Naive thymus-derived CD4-positive, alpha-beta T cell (primary cell): ENCODE results near the gene IL20. TPM values are rescaled to one million over a fixed set of nuclear protein-coding genes. Genes with fewer than 3 reads are reported as not detected.
"Not testable (repeated sequence)": the region's sequence is repeated elsewhere in the genome, so short reads cannot be mapped to it uniquely, and the experiment has no call there.

Source experiments
- ATAC-seq: fragments of 150-1000 bp; cut with Tn5 transposase; 2 replicates; pipeline ENCODE4 v1.10.0; 2021; ENCODE audit warnings: mild to moderate bottlenecking, moderate library complexity
- CTCF ChIA-PET: fragments of 350-600 bp; sonication (Branson Sonifier 250); formaldehyde crosslinking; loops from one replicate; lab custom pipeline; 2021; ENCODE audit warnings: antibody characterized with exemption; lab: Charles Lee
- POLR2A ChIA-PET: fragments of 350-600 bp; sonication (Branson Sonifier 250); formaldehyde crosslinking; loops from one replicate; lab custom pipeline; 2021; ENCODE audit warnings: antibody characterized with exemption, inconsistent platforms; lab: Charles Lee
- DNase-seq, 9 donors: peaks; one replicate each; pipeline versions ENCODE4 v3.0.0 to v3.0.0-alpha.2; 2020 to 2022; ENCODE audit warnings: mixed read lengths in 1 of 9
- H3K27ac ChIP-seq: one replicate; pipeline ENCODE4 v1.7.0; 2013; ENCODE audit warnings: mild to moderate bottlenecking, low read depth, low read length, moderate library complexity
- H3K27me3 ChIP-seq, 2 donors: one replicate each; pipeline ENCODE4 v1.7.0; 2013; ENCODE audit warnings: low read length in 2 of 2, mild to moderate bottlenecking in 2 of 2, moderate library complexity in 2 of 2; ENCODE audit not compliant: control insufficient read depth in 2 of 2, insufficient read depth in 2 of 2
- H3K36me3 ChIP-seq, 3 experiments: 1 replicate in 2 of 3; 2 replicates in 1 of 3; pipeline ENCODE4 v1.7.0; 2013; ENCODE audit warnings: low read length in 3 of 3, mild to moderate bottlenecking in 3 of 3, moderate library complexity in 1 of 3; ENCODE audit not compliant: insufficient read depth in 3 of 3, control insufficient read depth in 2 of 3
- H3K4me1 ChIP-seq, 2 donors: one replicate each; pipeline ENCODE4 v1.7.0; 2013; ENCODE audit warnings: low read length in 2 of 2, mild to moderate bottlenecking in 2 of 2, moderate library complexity in 1 of 2; ENCODE audit not compliant: control insufficient read depth in 2 of 2, insufficient read depth in 2 of 2
- H3K4me3 ChIP-seq: 2 replicates; pipeline ENCODE4 v1.7.0; 2013; ENCODE audit warnings: mild to moderate bottlenecking, low read length
- H3K9me3 ChIP-seq, 3 experiments: 1 replicate in 2 of 3; 2 replicates in 1 of 3; pipeline ENCODE4 v1.7.0; 2013; ENCODE audit warnings: low read length in 3 of 3; ENCODE audit not compliant: control insufficient read depth in 2 of 3
- H3K27ac Mint-ChIP-seq, 9 donors: one replicate each; pipeline ENCODE4 v1.8.0; 2020 to 2022; ENCODE audit warnings: mixed read lengths in 9 of 9, mild to moderate bottlenecking in 8 of 9, moderate library complexity in 5 of 9, inconsistent platforms in 2 of 9
- H3K27me3 Mint-ChIP-seq, 5 donors: one replicate each; pipeline ENCODE4 v1.8.0; 2021 to 2022; ENCODE audit warnings: mixed read lengths in 5 of 5, mild to moderate bottlenecking in 1 of 5
- H3K36me3 Mint-ChIP-seq, 5 donors: one replicate each; pipeline ENCODE4 v1.8.0; 2020 to 2022; ENCODE audit warnings: mixed read lengths in 5 of 5, mild to moderate bottlenecking in 3 of 5, inconsistent platforms in 1 of 5
- H3K4me1 Mint-ChIP-seq, 7 donors: one replicate each; pipeline ENCODE4 v1.8.0; 2020 to 2022; ENCODE audit warnings: mixed read lengths in 7 of 7, mild to moderate bottlenecking in 3 of 7, inconsistent platforms in 1 of 7
- H3K4me3 Mint-ChIP-seq, 10 donors: one replicate each; pipeline ENCODE4 v1.8.0; 2020 to 2022; ENCODE audit warnings: mild to moderate bottlenecking in 10 of 10, mixed read lengths in 10 of 10, moderate library complexity in 6 of 10, inconsistent platforms in 2 of 10
- H3K9me3 Mint-ChIP-seq, 11 donors: one replicate each; pipeline ENCODE4 v1.8.0; 2020 to 2022; ENCODE audit warnings: mixed read lengths in 11 of 11, mild to moderate bottlenecking in 4 of 11, inconsistent platforms in 1 of 11, moderate library complexity in 1 of 11
- intact Hi-C, 2 donors: fragments of 100-400 bp; cut with micrococcal nuclease; formaldehyde crosslinking; loops; one replicate each; pipeline ENCODE4 v1.15.1; 2023
- polyA plus RNA-seq, 2 donors: library from polyadenylated mRNA; unstranded; fragments of 300-500 nt; fragmentation: Illumina TruSeq; gene quantifications; one replicate each; pipeline ENCODE4 v1.2.3, GENCODE V29; 2021
- total RNA-seq, 6 experiments: library from RNA in 5 of 6; stranded (reverse) in 5 of 6; gene quantifications; 1 replicate in 5 of 6; 2 replicates in 1 of 6; pipeline ENCODE4 v1.2.3 and lab custom pipeline; 2021 to 2026

The IL20 gene
- total and polyA plus RNA-seq, 7 experiments from 2014 or later, result not detected

DNA sequence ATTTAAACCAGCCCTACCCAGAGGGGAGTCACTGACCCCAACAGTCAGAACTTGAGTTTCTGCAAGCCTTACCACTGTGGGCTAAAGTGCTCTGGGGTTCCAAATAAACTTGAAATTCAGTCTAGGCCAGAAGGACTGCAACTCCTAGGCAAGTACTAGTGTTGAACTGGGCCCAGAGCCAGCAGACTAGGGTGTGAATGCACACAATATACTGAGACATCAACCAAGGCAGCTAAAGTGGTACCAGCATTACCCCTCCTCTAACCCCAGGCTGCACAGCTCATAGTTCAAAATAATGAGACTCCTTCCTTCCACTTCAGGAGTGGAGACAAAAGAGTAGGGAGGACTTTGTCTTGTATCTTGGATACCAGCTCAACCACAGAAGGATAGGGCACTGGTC, 18.9 kb upstream of the IL20 start:
- intact Hi-C loops, result no loop called here
- no peak for ATAC-seq
- POLR2A ChIA-PET, result interaction anchor here (0.8 to 1.5 kb wide), 3 partner anchors 9 to 57 kb away, joined by 3 to 6 read pairs (median 3); no protein-coding TSS in a partner anchor

DNA sequence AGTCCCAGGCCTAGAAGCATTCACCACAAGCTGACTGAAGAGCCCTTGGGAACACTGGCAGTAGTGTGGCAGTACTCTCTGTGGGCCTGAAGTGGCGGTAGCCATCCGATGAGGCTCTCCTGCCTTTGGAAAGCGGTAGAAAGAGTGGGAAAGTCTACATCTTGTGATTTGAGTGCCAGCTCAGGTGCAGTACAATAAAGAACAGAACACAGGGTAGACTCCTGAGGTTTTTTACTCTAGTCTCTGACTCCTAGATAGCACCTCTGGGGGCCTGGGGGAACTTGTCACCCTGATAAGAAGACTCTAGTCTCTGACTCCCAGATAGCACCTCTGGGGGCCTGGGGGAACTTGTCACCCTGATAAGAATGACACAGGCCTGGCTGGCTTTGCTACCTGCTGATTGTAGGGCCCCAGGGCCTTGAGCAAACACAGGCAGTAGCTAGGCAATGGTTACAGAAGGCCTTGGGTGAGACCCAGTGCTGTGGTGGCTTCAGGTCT, 18.0 kb upstream of the IL20 start:
- Mint-ChIP-seq H3K27ac (no peak overlapping the region), H3K9me3 (no peaks in the 10 kb centered on the region), H3K4me3 (no peak overlapping the region), H3K36me3 (peaks cover 0 to 4% (median 0%) of the 10 kb centered on the region in 5 donors), H3K27me3 (peaks cover 0 to 40% (median 0%) of the 10 kb centered on the region in 5 donors), H3K4me1 (peaks cover 0 to 4% (median 0%) of the 10 kb centered on the region in 7 donors)
- ATAC-seq (no peak), DNase-seq (no peak)
- Histone ChIP-seq H3K4me1 (no peaks in the 10 kb centered on the region), H3K27ac (no peak overlapping the region), H3K36me3 (no peaks in the 10 kb centered on the region), H3K4me3 (no peak overlapping the region), H3K27me3 (no peaks in the 10 kb centered on the region), H3K9me3 (no peaks in the 10 kb centered on the region)
- intact Hi-C loops, result no loop called here
- POLR2A ChIA-PET, result interaction anchor here (0.9 to 1.9 kb wide), 5 partner anchors 10 to 56 kb away, joined by 3 to 6 read pairs (median 3); no protein-coding TSS in a partner anchor
- CTCF ChIA-PET, result interaction anchor here (0.7 kb wide), 1 partner anchor 12 kb away, joined by 4 read pairs; no protein-coding TSS in a partner anchor

More for the DNA sequence above, 18.9 kb upstream of the IL20 start:
- H3K27ac ChIP-seq, result no peak overlapping the region
- H3K27me3 ChIP-seq, result no peaks in the 10 kb centered on the region
- H3K4me3 ChIP-seq, result no peak overlapping the region
- H3K36me3 ChIP-seq, result no peaks in the 10 kb centered on the region
- no peaks in the 10 kb centered on the region for H3K9me3 Mint-ChIP-seq
- H3K4me1 ChIP-seq, result no peaks in the 10 kb centered on the region
- H3K27me3 Mint-ChIP-seq, result peaks cover 0 to 35% (median 0%) of the 10 kb centered on the region in 5 donors
- peaks cover 0 to 4% (median 0%) of the 10 kb centered on the region in 7 donors for H3K4me1 Mint-ChIP-seq
- H3K36me3 Mint-ChIP-seq, result peaks cover 0 to 4% (median 0%) of the 10 kb centered on the region in 5 donors
- no peak overlapping the region for H3K27ac Mint-ChIP-seq
- H3K4me3 Mint-ChIP-seq, result no peak overlapping the region
- no peaks in the 10 kb centered on the region for H3K9me3 ChIP-seq
- CTCF ChIA-PET, result interaction anchor here (0.7 kb wide), 1 partner anchor 13 kb away, joined by 4 read pairs; no protein-coding TSS in a partner anchor
- DNase-seq, result no peak

DNA sequence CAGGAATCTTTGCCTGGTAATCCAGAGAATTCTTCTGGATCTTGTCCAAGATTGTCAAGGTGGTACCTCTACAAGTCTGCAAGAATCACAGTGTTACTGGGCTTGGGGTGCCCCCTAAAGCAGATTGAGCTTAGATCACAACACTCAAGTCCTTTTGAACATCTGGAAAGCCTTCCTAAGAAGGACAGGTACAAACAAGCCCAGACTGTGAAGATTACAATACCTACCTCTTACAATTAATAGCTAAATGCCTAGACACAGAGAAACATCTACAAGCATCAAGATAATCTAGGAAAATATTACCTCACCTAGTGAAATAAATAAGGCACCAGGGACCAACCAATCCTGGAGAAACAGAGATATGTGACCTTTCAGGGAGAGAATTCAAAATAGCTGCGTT, 17.5 kb upstream of the IL20 start:
- no peaks in the 10 kb centered on the region for H3K9me3 Mint-ChIP-seq
- H3K9me3 ChIP-seq, result no peaks in the 10 kb centered on the region
- no peak overlapping the region for H3K27ac Mint-ChIP-seq

DNA sequence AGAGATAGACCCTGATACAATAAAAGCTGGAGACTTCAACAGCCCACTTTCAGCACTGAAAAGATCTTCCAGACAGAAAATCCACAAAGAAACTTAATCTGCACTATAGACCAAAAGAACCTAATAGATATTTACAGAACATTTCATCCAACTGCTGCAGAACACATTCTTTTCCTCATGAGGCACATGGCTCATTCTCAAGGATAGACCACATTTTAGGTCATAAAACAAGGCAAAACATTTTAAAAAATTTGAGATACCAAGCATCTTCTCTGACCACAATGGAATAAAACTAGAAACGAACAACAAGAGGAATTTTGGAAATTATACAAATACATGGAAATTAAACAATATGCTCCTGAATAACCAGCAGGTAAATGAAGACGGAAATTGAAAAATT, 15.0 kb upstream of the IL20 start:
- ATAC-seq (no peak), DNase-seq (no peak)
- intact Hi-C loops, result no loop called here
- H3K36me3 Mint-ChIP-seq, result peaks cover 0 to 7% (median 0%) of the 10 kb centered on the region in 5 donors
- H3K9me3 Mint-ChIP-seq, result peaks cover 0 to 7% (median 0%) of the 10 kb centered on the region in 11 donors
- Histone ChIP-seq H3K36me3 (no peaks in the 10 kb centered on the region), H3K27me3 (no peaks in the 10 kb centered on the region), H3K4me1 (no peaks in the 10 kb centered on the region), H3K4me3 (no peak overlapping the region), H3K27ac (no peak overlapping the region), H3K9me3 (no peaks in the 10 kb centered on the region)
- H3K4me1 Mint-ChIP-seq, result no peaks in the 10 kb centered on the region
- CTCF ChIA-PET, result no interaction called here
- H3K27ac Mint-ChIP-seq, result no peak overlapping the region
- POLR2A ChIA-PET, result no interaction called here
- H3K4me3 Mint-ChIP-seq, result no peak overlapping the region
- peaks cover 0 to 53% (median 0%) of the 10 kb centered on the region in 5 donors for H3K27me3 Mint-ChIP-seq

More for the DNA sequence above, 17.5 kb upstream of the IL20 start:
- H3K4me3 ChIP-seq, result no peak overlapping the region
- intact Hi-C loops, result no loop called here
- H3K27ac ChIP-seq, result no peak overlapping the region
- ATAC-seq (no peak), DNase-seq (no peak)
- H3K4me3 Mint-ChIP-seq, result no peak overlapping the region
- no peaks in the 10 kb centered on the region for H3K36me3 ChIP-seq
- peaks cover 0 to 46% (median 0%) of the 10 kb centered on the region in 5 donors for H3K27me3 Mint-ChIP-seq
- no peaks in the 10 kb centered on the region for H3K27me3 ChIP-seq
- CTCF ChIA-PET, result no interaction called here
- H3K36me3 Mint-ChIP-seq, result peaks cover 0 to 5% (median 0%) of the 10 kb centered on the region in 5 donors
- H3K4me1 ChIP-seq, result no peaks in the 10 kb centered on the region
- POLR2A ChIA-PET, result interaction anchor here (0.9 to 1.9 kb wide), 4 partner anchors 10 to 55 kb away, joined by 3 to 6 read pairs (median 4); no protein-coding TSS in a partner anchor
- no peaks in the 10 kb centered on the region for H3K4me1 Mint-ChIP-seq

DNA sequence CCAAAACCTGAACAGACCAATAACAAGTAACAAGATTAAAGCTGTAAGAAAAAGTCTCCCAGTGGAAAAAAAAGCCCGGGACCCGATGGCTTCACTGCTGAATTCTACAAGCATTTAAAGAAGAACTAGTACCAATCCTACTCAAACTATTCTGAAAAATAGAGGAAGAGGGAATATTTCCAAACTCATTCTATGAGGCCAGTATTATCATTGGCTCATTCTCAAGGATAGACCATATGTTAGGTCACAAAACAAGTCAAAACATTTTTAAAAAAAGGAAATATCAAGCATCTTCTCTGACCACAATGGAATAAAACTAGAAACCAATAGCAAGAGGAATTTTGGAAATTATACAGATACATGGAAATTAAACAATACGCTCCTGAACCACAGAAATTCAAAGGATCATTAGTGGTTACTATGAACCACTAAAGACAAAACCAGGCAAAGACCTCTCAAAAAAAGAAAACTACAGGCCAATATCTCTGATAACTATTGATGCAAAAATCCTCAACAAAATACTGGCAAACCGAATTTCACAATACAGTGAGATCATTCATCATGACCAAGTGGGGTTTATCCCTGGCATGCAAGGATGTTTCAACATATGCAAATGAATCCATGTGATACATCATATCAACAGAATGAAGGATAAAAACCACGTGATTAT, 13.9 kb upstream of the IL20 start:
- Mint-ChIP-seq H3K27ac (no peak overlapping the region), H3K9me3 (peaks cover 0 to 7% (median 0%) of the 10 kb centered on the region in 11 donors), H3K4me1 (peaks cover 3 to 6% (median 5%) of the 10 kb centered on the region in 7 donors), H3K36me3 (peaks cover 0 to 7% (median 0%) of the 10 kb centered on the region in 5 donors), H3K27me3 (peaks cover 0 to 53% (median 0%) of the 10 kb centered on the region in 5 donors), H3K4me3 (no peak overlapping the region)
- DNase-seq (no peak), ATAC-seq (no peak)
- ChIA-PET CTCF (interaction anchor here (1.0 to 1.5 kb wide), 2 partner anchors 8 to 42 kb away, joined by 3 to 4 read pairs; no protein-coding TSS in a partner anchor), POLR2A (no interaction called here)
- intact Hi-C loops, result no loop called here
- Histone ChIP-seq H3K4me1 (no peaks in the 10 kb centered on the region), H3K36me3 (no peaks in the 10 kb centered on the region), H3K27ac (no peak overlapping the region), H3K4me3 (no peak overlapping the region), H3K9me3 (no peaks in the 10 kb centered on the region), H3K27me3 (no peaks in the 10 kb centered on the region)

DNA sequence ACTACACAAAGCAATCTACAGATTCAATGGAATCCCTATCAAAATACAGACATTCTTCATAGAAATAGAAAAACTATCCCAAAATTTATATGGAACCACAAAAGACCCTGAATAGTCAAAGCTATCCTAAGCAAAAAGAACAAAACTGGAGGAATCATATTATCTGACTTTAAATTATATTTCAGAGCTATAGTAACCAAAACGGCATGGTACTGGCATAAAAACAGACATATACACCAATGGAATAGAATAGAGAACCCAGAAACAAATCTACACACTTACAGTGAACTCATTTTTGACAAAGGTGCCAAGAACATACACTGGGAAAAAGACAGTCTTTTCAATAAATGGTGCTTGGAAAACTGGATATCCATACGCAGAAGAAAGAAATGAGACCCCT, 12.8 kb upstream of the IL20 start:
- Mint-ChIP-seq H3K27me3 (peaks cover 0 to 53% (median 0%) of the 10 kb centered on the region in 5 donors), H3K4me1 (peaks cover 3 to 13% (median 11%) of the 10 kb centered on the region in 7 donors)
- H3K4me3 ChIP-seq, ATAC-seq, H3K36me3 Mint-ChIP-seq, H3K4me1 ChIP-seq, H3K27ac Mint-ChIP-seq, H3K27ac ChIP-seq, H3K9me3 ChIP-seq, DNase-seq, H3K27me3 ChIP-seq, intact Hi-C loops, H3K36me3 ChIP-seq, H3K9me3 Mint-ChIP-seq, H3K4me3 Mint-ChIP-seq: not testable (repeated sequence)
- POLR2A ChIA-PET, result interaction anchor here (1.0 kb wide), 1 partner anchor 11 kb away, joined by 3 read pairs; no protein-coding TSS in a partner anchor
- CTCF ChIA-PET, result interaction anchor here (1.0 kb wide), 1 partner anchor 126 kb away, joined by 3 read pairs; no protein-coding TSS in a partner anchor
